ENCODE measurements around the gene SRRD. TPM values are rescaled to one million over a fixed set of nuclear protein-coding genes. Genes with fewer than 3 reads are reported as not detected.

Gene SRRD
- total and polyA plus RNA-seq, 2 of the 8 experiments (the other 6 are each of a cell fraction or from before 2014, with no cell fraction given): 17.1 to 25.3 TPM

DNA sequence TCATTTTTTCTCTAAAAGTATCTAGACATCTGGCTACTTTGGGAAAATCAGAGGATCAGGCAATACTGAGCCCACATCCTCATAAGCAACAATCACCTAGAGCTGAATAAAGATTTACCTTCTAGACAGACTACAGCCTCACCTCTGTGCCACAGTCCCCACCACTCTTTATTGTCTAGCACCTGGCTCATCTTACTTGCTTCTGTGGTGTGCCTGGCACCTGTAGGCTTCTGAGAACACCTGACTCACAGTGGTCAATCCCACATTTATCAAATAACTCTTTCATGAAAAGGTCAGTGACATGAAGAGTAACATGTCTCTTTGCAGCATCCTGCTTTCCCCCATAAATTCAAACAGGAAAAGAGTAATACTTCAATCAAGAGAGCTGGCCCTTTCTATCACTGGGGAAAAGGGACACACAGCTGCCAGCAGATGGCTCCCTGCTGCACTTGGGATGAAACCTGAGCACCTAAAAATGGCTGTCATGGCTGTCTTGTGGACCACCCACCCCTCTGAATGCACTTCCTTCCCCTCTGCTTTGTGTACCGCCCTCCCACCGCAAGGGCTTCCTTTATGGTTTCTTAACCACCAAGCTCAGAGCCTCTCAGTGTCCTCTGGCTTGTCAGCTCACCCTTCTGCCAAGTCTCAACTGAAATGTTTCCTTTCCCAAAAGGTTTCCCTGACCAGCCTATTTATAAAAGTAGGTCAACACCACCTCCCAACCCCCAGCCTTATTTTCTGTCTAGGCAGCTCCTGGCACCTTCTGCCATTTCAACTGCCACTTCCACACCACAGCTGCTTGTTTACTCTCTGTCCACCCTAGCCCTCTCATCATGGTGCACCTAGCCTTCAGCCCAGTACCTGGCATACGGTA lies 19.2 kb downstream of the SRRD start:
- H3K14ac ChIP-seq (ENCODE audit: insufficient read length): no peak overlapping the region
- POLR2A ChIA-PET (ENCODE audit: partially characterized antibody): interaction anchor here (0.7 to 3.1 kb wide), 18 partner anchors 8 to 170 kb away, joined by 3 to 13 read pairs (median 5); partner anchors contain the start of genes HPS4, MIAT, SRRD and TFIP11
- no peak overlapping the region for H3K18ac ChIP-seq (ENCODE audit: extremely low read depth, low read length)
- DNase-seq (ENCODE audit: low read depth in 1 of 2, low spot score in 2 of 2) (peak in 1 of 2 experiments; percentile 56), FAIRE-seq (peak; percentile 89)
- H3K27me3 ChIP-seq (replicated peaks in 1 of 4; ENCODE audit: control insufficient read depth in 3 of 4, extremely low read depth in 1 of 4, insufficient read depth in 3 of 4, low read length in 3 of 4): no peaks in the 10 kb centered on the region
- H3K4me1 ChIP-seq (replicated peaks in 1 of 4; ENCODE audit: control insufficient read depth in 3 of 4, insufficient read depth in 4 of 4, low read length in 3 of 4): peaks cover 0 to 4% (median 2%) of the 10 kb centered on the region in 4 experiments; a peak in 3 of 7 replicates
- H2BK20ac ChIP-seq (ENCODE audit: low read length): no peak overlapping the region
- no peaks in the 10 kb centered on the region for H3K23me2 ChIP-seq (ENCODE audit: low read depth, low read length)
- H4K8ac ChIP-seq (ENCODE audit: extremely low read depth, insufficient read depth, low read length): no peak overlapping the region
- H2BK15ac ChIP-seq (ENCODE audit: low read length): no peak overlapping the region
- H3K9me3 ChIP-seq (ENCODE audit: insufficient read depth in 2 of 2, low read depth in 1 of 2, low read length in 1 of 2): no peaks in the 10 kb centered on the region
- H3K4me3 ChIP-seq (ENCODE audit: extremely low read depth in 1 of 4, insufficient read depth in 2 of 4, low read depth in 3 of 4, low read length in 4 of 4): no peak overlapping the region
- no peak overlapping the region for H4K5ac ChIP-seq (ENCODE audit: insufficient read length, low read depth, low read length)
- no peak overlapping the region for H2AK5ac ChIP-seq (ENCODE audit: low read depth, low read length)
- CTCF ChIA-PET (ENCODE audit: partially characterized antibody): interaction anchor here (0.7 to 4.5 kb wide), 24 partner anchors 9 to 163 kb away, joined by 3 to 38 read pairs (median 4); partner anchors contain the start of genes MIAT and TFIP11
- peaks cover 32 to 77% (median 65%) of the 10 kb centered on the region in 4 experiments for H3K36me3 ChIP-seq (ENCODE audit: control insufficient read depth in 2 of 4, insufficient read depth in 4 of 4, low read length in 3 of 4)
- no peak overlapping the region; the same call in 1 of the 2 replicates for H2BK5ac ChIP-seq (ENCODE audit: low read depth, low read length)
- no peaks in the 10 kb centered on the region for H3K79me2 ChIP-seq (ENCODE audit: control insufficient read depth in 1 of 2, insufficient read depth in 2 of 2, low read length in 2 of 2)
- H2AFZ ChIP-seq (ENCODE audit: low read length): no peak overlapping the region
- H3K23ac ChIP-seq (ENCODE audit: insufficient read length): no peak overlapping the region
- WGBS, 2 experiments (ENCODE audit: extremely low coverage in 1 of 2, insufficient coverage in 1 of 2, insufficient read length in 1 of 2, insufficient replicate concordance in 2 of 2, low coverage in 1 of 2, low lambda C conversion rate in 2 of 2, missing lambda C conversion rate in 1 of 2): 78% methylated on average over 3 of the region's 3 CpGs; no CpG with 5 or more reads in 1 of the 2 experiments
- no peaks in the 10 kb centered on the region for H3K79me1 ChIP-seq (ENCODE audit: low read depth, low read length)
- H3K27ac ChIP-seq (ENCODE audit: low read depth, low read length): 0 out of 2 replicates have a peak overlapping the region, but pooled peaks have one; percentile 25
- no peak overlapping the region for H3K9ac ChIP-seq (replicated peaks in 1 of 4; ENCODE audit: extremely low read depth in 1 of 4, low read depth in 3 of 4, low read length in 3 of 4)
- no peak overlapping the region for H3K4ac ChIP-seq (replicated peaks; ENCODE audit: insufficient read length, low read depth, low read length)
- no peak overlapping the region for H3K56ac ChIP-seq (replicated peaks; ENCODE audit: insufficient read length, low read depth, low read length)
- H3K4me2 ChIP-seq (ENCODE audit: insufficient read depth in 1 of 2, low read depth in 2 of 2, low read length in 2 of 2): no peak overlapping the region
- no peak overlapping the region for H2BK12ac ChIP-seq (ENCODE audit: low read depth, low read length)
- no peak overlapping the region for H2BK120ac ChIP-seq (replicated peaks; ENCODE audit: low read depth, low read length)
- peaks cover 0 to 3% of the 10 kb centered on the region in 2 experiments for H4K20me1 ChIP-seq (replicated peaks in 1 of 2; ENCODE audit: control insufficient read depth in 1 of 2, insufficient read depth in 2 of 2, low read length in 2 of 2)
- no peak overlapping the region for H4K91ac ChIP-seq (replicated peaks; ENCODE audit: insufficient read length, low read length)
- no peak for TF ChIP-seq CTBP2 (IDR thresholded peaks at IDR 0.05; ENCODE audit: borderline replicate concordance, insufficient read depth, insufficient read length, low read length)
- no peak for TF ChIP-seq POLR2A (IDR thresholded peaks at IDR 0.05; ENCODE audit: control extremely low read depth in 1 of 2, low read depth in 2 of 2, low read length in 2 of 2)
- TF ChIP-seq GABPA (IDR thresholded peaks at IDR 0.05; ENCODE audit: borderline replicate concordance, insufficient read depth, low read length): no peak
- TF ChIP-seq MAFK (IDR thresholded peaks at IDR 0.05; ENCODE audit: low read depth, low read length): no peak
- no peak for TF ChIP-seq SRF (IDR thresholded peaks at IDR 0.05; ENCODE audit: low read depth, low read length)
- TF ChIP-seq SP2 (IDR thresholded peaks at IDR 0.05; ENCODE audit: low read length): no peak
- TF ChIP-seq BRCA1 (IDR thresholded peaks at IDR 0.05; ENCODE audit: low read depth, low read length): no peak
- 0 out of 4 replicates have a peak, but pooled peaks of 1 of the 2 experiments have one; percentile 36 for TF ChIP-seq SIN3A (conservative IDR thresholded peaks at IDR 0.05 in 1 of 2, IDR thresholded peaks at IDR 0.05 in 1 of 2; ENCODE audit: low read depth in 1 of 2, low read length in 2 of 2)
- TF ChIP-seq TAF1 (IDR thresholded peaks at IDR 0.05; ENCODE audit: low read depth, low read length): no peak
- TF ChIP-seq RBBP5 (IDR thresholded peaks at IDR 0.05; ENCODE audit: borderline replicate concordance, low read depth, low read length): no peak
- peak; percentile 25; the same call in 1 of the 2 replicates for TF ChIP-seq SIX5 (IDR thresholded peaks at IDR 0.05; ENCODE audit: low read depth, low read length)
- no peak for TF ChIP-seq CBX8 (IDR thresholded peaks at IDR 0.05; ENCODE audit: borderline replicate concordance, low read depth, low read length)
